Endodermal cell (in vitro differentiated cells): Measurements from ENCODE around the gene LYZL1. TPM values are rescaled to one million over a fixed set of nuclear protein-coding genes. Genes with fewer than 3 reads are reported as not detected.

Experiments used
- DNase-seq: peaks from one replicate; pipeline ENCODE4 v3.0.0-alpha.2; 2017
- H3K27ac ChIP-seq: 2 replicates; pipeline ENCODE4 v1.5.1; 2013; ENCODE audit warnings: mild to moderate bottlenecking, low read depth, low read length, moderate library complexity
- H3K27me3 ChIP-seq: 2 replicates; pipeline ENCODE4 v1.6.1; 2013; ENCODE audit warnings: mild to moderate bottlenecking, low read length, moderate library complexity; ENCODE audit not compliant: insufficient read depth, control insufficient read depth, poor library complexity, severe bottlenecking
- H3K36me3 ChIP-seq: 2 replicates; pipeline ENCODE4 v1.7.0; 2013; ENCODE audit warnings: mild to moderate bottlenecking, low read length, moderate library complexity; ENCODE audit not compliant: control insufficient read depth, insufficient read depth
- H3K4me1 ChIP-seq: one replicate; pipeline ENCODE4 v1.7.0; 2013; ENCODE audit warnings: low read length; ENCODE audit not compliant: control insufficient read depth, insufficient read depth
- H3K4me3 ChIP-seq: 2 replicates; pipeline ENCODE4 v1.5.1; 2013; ENCODE audit warnings: mild to moderate bottlenecking, low read length, moderate library complexity
- H3K9ac ChIP-seq: 2 replicates; pipeline ENCODE4 v1.6.1; 2013; ENCODE audit warnings: mild to moderate bottlenecking, low read length, moderate library complexity; ENCODE audit not compliant: poor library complexity, severe bottlenecking; ENCODE audit errors: extremely low read depth
- H3K9me3 ChIP-seq: 2 replicates; pipeline ENCODE4 v1.6.1; 2013; ENCODE audit warnings: mild to moderate bottlenecking, low read length, moderate library complexity; ENCODE audit not compliant: control insufficient read depth
- H3K27ac Mint-ChIP-seq: 2 replicates; pipeline ENCODE4 v1.8.0; 2020; ENCODE audit warnings: mixed read lengths
- H3K27me3 Mint-ChIP-seq: 2 replicates; pipeline ENCODE4 v1.8.0; 2021; ENCODE audit warnings: mild to moderate bottlenecking, mixed read lengths; ENCODE audit not compliant: insufficient read depth
- H3K36me3 Mint-ChIP-seq: 2 replicates; pipeline ENCODE4 v1.8.0; 2020; ENCODE audit warnings: low read depth, mixed read lengths
- H3K4me1 Mint-ChIP-seq: 2 replicates; pipeline ENCODE4 v1.8.0; 2020; ENCODE audit warnings: mixed read lengths
- H3K4me3 Mint-ChIP-seq: 2 replicates; pipeline ENCODE4 v1.8.0; 2020; ENCODE audit warnings: mild to moderate bottlenecking, moderate library complexity, mixed read lengths
- H3K9me3 Mint-ChIP-seq: 2 replicates; pipeline ENCODE4 v1.8.0; 2020; ENCODE audit warnings: mild to moderate bottlenecking, mixed read lengths
- WGBS, 2 experiments: methylation state at CpG; one replicate each; pipeline versions ENCODE4 v1.1.5 to v1.1.7; 2013; ENCODE audit warnings: missing lambda C conversion rate in 2 of 2, mixed read lengths in 1 of 2; ENCODE audit not compliant: insufficient coverage in 1 of 2, insufficient read length in 1 of 2; 5-methylcytosine and 5-hydroxymethylcytosine counted together
- total RNA-seq, 2 donors: library from RNA; stranded (reverse); fragmentation: NEBNext Ultra II Directional in 1 of 2; extraction: Animal tissue kit (Norgen Biotek cat#: 25700) in 1 of 2; gene quantifications; 2 replicates in 1 of 2; 3 replicates in 1 of 2; pipeline ENCODE4 v1.2.1, GENCODE V29; 2021
- TF ChIP-seq, protein P1 (sequence below): fragments of 200-600 bp; sonication (generic); conservative IDR thresholded peaks from 2 replicates; pipeline ENCODE4 v1.5.0; 2021; ENCODE audit warnings: antibody characterized with exemption, mild to moderate bottlenecking

Gene LYZL1
- total RNA-seq, 2 donors from 2014 or later: not detected

DNA sequence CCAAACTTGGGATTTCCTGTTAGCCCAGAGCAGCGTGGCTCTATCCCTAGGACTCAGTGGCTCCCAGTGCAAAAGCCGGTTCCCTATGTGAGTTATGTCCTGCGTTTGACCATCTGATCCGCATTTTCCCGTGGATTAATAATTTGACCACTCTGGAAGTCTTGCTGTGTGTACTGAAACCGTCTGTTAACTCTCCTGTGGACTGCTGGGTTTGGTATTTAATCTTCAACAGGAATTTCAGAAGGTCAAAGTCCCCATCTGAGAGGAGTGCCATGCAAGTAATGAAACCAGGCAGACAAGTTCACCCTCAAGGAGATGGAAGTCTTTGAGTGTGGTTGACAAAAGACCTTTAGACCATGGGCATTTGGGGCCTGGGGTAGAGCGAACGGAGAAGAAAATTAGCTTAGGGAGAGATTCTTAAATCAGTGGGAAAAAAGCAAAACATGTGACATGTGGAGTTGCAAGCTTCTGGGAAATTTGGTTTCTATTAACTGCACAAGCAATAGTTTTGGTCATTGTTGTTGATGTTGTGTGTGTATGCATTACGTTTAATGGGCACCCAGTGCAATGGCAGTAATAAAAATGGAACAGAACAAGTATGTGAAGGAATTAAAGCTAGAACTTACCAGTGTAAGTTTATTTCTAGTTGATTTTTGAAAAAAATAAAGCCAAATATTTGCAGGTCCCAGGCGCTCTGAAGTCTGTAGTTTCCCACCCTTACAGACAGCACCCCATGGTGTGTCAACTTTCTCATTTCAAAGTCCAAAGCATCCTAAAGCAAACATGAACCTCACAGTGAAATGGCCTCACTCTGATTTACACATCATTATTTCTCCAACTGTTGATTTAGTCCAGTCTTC is 38.2 kb downstream of the LYZL1 start:
- Histone ChIP-seq H3K27me3 (no peaks in the 10 kb centered on the region), H3K27ac (no peak overlapping the region), H3K9me3 (no peaks in the 10 kb centered on the region), H3K9ac (no peak overlapping the region), H3K36me3 (no peaks in the 10 kb centered on the region), H3K4me1 (peaks cover 10% of the 10 kb centered on the region), H3K4me3 (peak overlapping the region; percentile 62)
- TF ChIP-seq, protein P1, sequence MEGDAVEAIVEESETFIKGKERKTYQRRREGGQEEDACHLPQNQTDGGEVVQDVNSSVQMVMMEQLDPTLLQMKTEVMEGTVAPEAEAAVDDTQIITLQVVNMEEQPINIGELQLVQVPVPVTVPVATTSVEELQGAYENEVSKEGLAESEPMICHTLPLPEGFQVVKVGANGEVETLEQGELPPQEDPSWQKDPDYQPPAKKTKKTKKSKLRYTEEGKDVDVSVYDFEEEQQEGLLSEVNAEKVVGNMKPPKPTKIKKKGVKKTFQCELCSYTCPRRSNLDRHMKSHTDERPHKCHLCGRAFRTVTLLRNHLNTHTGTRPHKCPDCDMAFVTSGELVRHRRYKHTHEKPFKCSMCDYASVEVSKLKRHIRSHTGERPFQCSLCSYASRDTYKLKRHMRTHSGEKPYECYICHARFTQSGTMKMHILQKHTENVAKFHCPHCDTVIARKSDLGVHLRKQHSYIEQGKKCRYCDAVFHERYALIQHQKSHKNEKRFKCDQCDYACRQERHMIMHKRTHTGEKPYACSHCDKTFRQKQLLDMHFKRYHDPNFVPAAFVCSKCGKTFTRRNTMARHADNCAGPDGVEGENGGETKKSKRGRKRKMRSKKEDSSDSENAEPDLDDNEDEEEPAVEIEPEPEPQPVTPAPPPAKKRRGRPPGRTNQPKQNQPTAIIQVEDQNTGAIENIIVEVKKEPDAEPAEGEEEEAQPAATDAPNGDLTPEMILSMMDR: no peak
- Mint-ChIP-seq H3K9me3 (no peaks in the 10 kb centered on the region), H3K4me1 (peaks cover 25% of the 10 kb centered on the region), H3K4me3 (no peak overlapping the region), H3K27me3 (no peaks in the 10 kb centered on the region), H3K27ac (no peak overlapping the region), H3K36me3 (no peaks in the 10 kb centered on the region)
- no peak for DNase-seq
- WGBS, 2 experiments: 89 to 98% methylated on average over 7 to 10 of the region's 10 CpGs

DNA sequence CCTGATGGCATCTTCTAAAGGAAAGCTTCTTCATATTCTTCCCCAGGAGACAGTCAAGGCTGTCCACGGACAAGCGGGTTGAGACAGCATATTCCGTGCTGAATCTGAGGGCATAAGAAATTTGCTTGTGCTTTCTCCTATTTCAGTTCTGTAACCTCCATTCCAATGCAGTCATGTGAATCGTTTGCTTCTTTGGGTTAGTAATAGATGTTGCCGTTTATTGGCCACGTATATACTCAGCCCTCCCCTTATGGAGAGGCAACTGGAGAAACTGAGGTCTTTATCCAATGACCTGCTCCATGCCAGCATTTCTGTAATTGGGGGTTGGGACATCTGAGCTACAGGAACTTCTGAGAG is 38.9 kb downstream of the LYZL1 start:
- H3K27ac Mint-ChIP-seq: no peak overlapping the region
- Histone ChIP-seq H3K36me3 (no peaks in the 10 kb centered on the region), H3K4me1 (peaks cover 10% of the 10 kb centered on the region), H3K27me3 (no peaks in the 10 kb centered on the region), H3K9ac (no peak overlapping the region), H3K4me3 (peak overlapping the region; percentile 62), H3K27ac (no peak overlapping the region), H3K9me3 (no peaks in the 10 kb centered on the region)
- DNase-seq: no peak
- H3K27me3 Mint-ChIP-seq: no peaks in the 10 kb centered on the region
- no peaks in the 10 kb centered on the region for H3K36me3 Mint-ChIP-seq
- TF ChIP-seq, protein P1: no peak
- H3K4me3 Mint-ChIP-seq: no peak overlapping the region
- no peaks in the 10 kb centered on the region for H3K9me3 Mint-ChIP-seq
- 96% methylated on average over 3 to 6 of the region's 6 CpGs for WGBS, 2 experiments
- peaks cover 25% of the 10 kb centered on the region for H3K4me1 Mint-ChIP-seq

DNA sequence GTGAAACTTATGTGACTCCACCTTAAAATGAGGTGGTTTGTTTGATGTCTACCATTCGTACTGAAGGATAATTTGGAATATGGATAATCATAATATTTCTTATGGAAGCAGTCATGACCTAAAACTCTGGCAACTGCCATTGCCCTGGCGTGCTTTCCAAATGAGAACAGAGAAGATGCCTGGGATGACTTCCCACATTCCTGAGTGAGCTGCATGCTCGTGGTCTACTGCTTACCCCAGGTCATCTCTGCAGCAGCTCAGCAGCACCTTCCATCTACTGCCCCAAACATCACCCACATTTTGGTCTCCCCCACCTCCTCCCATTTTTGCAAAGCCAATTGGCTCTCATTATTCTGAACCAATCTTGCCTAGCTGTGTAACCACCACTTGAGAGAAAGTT is 40.1 kb downstream of the LYZL1 start:
- no peak overlapping the region for H3K4me3 ChIP-seq
- Mint-ChIP-seq H3K9me3 (no peaks in the 10 kb centered on the region), H3K27ac (no peak overlapping the region)

More for the DNA sequence above, 40.1 kb downstream of the LYZL1 start:
- Histone ChIP-seq H3K9ac (no peak overlapping the region), H3K36me3 (no peaks in the 10 kb centered on the region), H3K4me1 (peaks cover 10% of the 10 kb centered on the region), H3K9me3 (no peaks in the 10 kb centered on the region), H3K27ac (no peak overlapping the region), H3K27me3 (no peaks in the 10 kb centered on the region)
- no peaks in the 10 kb centered on the region for H3K27me3 Mint-ChIP-seq
- 92 to 95% methylated on average over 2 to 3 of the region's 3 CpGs for WGBS, 2 experiments
- H3K4me3 Mint-ChIP-seq: no peak overlapping the region
- H3K36me3 Mint-ChIP-seq: no peaks in the 10 kb centered on the region
- H3K4me1 Mint-ChIP-seq: peaks cover 25% of the 10 kb centered on the region
- TF ChIP-seq, protein P1: no peak
- no peak for DNase-seq
